HPDE6-E6E7 (cell line): ENCODE measurements around the gene GHR.
"Not testable (repeated sequence)": the region's sequence is repeated elsewhere in the genome, so short reads cannot be mapped to it uniquely, and the experiment has no call there.

Experiments
- DNase-seq: peaks from one replicate; pipeline ENCODE4 v3.0.0; 2011; ENCODE audit warnings: missing footprints; ENCODE audit errors: extremely low spot score

The GHR gene

GRCh38 chr5:42715785-42716184 lies 292.5 kb downstream of the GHR start:
- DNase-seq: no peak

GRCh38 chr5:42718591-42718990 lies 295.4 kb downstream of the GHR start:
- DNase-seq: no peak

- no peak for DNase-seq
Observed at GRCh38 chr5:42719034-42719433, 295.8 kb downstream of the GHR start.

DNA sequence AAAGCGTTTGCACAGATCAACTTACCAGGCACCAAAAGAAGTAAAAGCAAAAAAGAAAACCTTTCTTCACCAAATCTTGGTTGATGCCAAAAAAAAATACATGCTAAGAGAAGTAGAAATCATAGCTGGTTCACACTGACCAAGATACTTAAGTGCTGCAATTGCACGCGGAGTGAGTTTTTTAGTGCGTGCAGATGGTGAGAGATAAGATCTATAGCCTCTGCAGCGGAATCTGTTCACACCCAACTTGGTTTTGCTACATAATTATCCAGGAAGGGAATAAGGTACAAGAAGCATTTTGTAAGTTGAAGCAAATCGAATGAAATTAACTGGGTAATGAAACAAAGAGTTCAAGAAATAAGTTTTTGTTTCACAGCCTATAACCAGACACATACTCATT lies 297.0 kb downstream of the GHR start:
- no peak for DNase-seq

DNA sequence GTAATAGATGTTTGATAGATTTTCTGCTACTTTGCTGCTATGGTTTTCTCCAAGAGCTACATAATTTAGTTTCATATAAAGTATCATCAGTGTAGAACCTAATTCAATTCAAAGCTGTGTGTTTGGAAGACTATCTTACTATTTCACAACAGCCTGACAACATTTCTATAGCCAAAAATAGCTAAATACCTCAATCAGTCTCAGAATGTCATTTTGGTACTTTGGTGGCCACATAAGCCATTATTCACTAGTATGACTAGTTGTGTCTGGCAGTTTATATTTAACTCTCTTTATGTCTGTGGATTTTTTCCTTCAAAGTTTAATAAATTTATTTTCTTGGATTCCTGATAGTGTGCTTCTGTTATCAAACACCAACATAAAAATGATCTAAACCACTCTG lies 298.2 kb downstream of the GHR start:
- DNase-seq: no peak

- DNase-seq: not testable (repeated sequence)
Observed at GRCh38 chr5:42734531-42735058, 311.4 kb downstream of the GHR start.

DNA sequence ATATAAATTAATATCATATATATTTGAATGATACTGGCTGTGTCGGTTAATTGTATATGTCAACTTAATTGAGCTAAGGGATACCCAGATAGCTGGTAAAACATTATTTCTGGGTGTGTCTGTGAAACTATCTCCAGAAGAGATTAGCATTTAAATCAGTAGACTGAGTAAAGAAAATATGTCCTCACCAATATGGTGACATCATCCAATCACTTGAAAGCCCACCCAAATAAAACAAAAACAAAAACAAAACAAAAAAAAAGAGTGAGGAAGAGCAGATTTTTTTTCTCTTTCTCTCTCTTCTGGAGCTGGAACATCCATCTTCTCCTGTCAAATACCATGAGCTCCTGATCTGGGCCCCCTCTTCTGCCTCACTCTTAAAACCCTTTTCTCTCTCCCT lies 317.7 kb downstream of the GHR start:
- no peak for DNase-seq

DNA sequence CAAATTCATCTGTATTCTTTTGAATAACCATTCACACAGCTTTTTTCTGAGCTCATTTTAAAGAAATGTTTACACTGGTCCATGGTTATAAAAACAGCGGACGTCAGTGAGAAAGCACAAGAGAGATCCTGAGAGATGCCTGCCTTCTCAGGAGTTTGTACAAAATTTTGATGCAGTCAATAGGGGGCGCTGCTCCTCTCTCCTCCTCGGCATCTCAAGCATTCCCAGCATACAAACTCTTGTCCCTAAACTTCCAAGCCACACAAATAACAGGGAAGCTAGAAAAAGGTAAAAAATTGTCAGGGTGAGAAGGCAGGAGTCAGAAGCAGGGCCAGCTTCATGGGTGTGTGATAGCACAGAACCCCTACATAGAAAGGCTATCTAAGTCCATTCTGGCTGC lies 322.2 kb downstream of the GHR start:
- DNase-seq: no peak

- DNase-seq: no peak
Observed at GRCh38 chr5:42745856-42746255, 322.6 kb downstream of the GHR start.

DNA sequence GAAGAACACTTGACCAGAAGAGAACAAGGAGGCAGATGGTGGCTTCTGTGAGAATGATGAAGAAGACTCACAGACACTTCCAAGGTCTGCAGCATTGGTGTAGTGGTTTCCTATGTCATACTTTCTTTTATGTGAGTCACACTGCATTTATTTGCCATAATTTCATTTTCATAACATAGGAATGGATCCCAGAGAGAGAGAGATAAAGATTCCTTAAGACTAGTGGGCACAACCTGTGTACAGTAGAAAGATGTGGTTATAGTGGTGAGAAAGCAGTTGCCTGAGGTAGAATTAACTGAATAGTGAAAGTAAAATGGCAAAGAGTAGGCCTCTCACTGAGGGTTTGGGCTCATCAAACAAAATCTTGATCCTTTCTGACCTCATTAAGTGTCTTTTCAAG lies 325.8 kb downstream of the GHR start:
- DNase-seq: no peak

GRCh38 chr5:42750507-42750906 lies 327.3 kb downstream of the GHR start:
- no peak for DNase-seq

GRCh38 chr5:42751044-42751443 lies 327.8 kb downstream of the GHR start:
- DNase-seq: no peak

GRCh38 chr5:42753099-42753498 lies 329.9 kb downstream of the GHR start:
- DNase-seq: no peak

- DNase-seq: no peak
Observed at GRCh38 chr5:42756606-42757601, 333.7 kb downstream of the GHR start, which contains the start of gene CCDC152. Gene CCDC152, plus strand, starts transcription at chr5:42756818. Its CDS starts 2,304 bp downstream, at chr5:42759122.

- no peak for DNase-seq
Observed at GRCh38 chr5:42759456-42759855, 336.2 kb downstream of the GHR start.

DNA sequence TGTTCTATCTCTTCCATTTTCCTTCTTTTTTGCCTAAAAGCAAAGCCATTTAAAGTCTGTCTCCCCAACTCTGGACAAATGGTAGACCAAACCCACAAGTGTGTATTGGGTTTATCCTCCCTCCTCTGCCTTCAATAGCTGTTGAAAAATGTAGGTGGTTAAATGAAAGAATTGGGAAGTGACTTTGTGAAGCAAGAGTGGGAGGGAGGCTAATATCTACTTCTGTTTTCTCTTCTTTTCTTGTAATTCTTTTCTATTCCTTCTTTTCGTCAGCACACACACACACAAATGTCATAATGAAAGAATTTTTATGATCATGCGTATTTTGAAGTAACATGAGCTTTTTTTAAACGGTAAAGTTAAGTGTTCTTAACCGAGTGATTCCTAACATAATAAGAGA lies 337.2 kb downstream of the GHR start:
- no peak for DNase-seq

- no peak for DNase-seq
Observed at GRCh38 chr5:42761791-42762190, 338.6 kb downstream of the GHR start.

DNA sequence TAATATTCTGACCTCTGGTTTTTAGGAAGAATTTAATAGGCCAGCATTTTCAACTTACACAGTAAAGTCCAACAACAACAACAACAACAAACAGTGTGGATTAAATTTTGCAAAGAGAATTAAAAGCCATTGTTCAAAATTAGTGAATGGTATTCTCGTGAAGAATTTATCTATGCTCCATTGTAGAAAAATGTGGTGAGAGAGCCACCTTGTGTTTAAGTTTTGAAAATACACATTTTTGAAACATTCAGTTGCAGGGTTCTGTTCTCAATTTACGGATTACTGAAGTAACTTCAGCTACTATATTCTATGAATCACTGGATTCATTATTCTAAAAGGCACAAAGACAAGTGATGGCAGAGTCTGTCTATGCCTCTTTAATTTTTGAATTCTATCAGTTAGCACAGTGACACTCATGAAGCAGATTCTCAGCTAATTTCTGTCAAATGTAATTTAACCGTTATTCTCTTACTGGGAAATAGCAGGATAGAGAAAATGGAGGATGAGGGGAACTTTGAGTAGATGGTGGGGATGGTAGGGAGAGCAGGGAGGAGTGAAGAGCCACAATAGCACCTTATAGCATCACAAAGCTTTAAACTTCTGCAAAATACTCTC lies 344.4 kb downstream of the GHR start:
- peak; percentile 5 for DNase-seq

- no peak for DNase-seq
Observed at GRCh38 chr5:42768106-42768504, 344.9 kb downstream of the GHR start.

DNA sequence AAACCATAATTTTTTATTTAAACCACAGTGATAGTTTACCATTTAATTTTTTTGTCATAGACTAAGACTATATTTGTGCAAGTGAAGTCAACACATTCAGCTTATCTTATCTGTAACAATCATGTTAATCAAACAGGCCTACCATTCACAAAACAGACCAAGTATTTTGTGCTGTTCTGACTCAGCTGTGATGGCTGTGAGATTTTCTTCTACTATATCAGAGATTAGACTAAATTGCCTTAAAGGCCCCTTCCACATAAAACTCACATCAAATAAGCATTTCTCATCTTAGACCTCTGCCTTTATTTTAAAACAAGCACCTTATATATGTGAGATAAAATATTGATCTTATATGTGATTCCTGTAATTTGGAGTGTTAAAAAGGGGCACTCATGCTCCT lies 346.8 kb downstream of the GHR start:
- no peak for DNase-seq
